GM10248 (cell line): Measurements from ENCODE around the gene MEIOC.

Source experiments
- CTCF ChIA-PET: fragments of 300-600 bp; sonication (Branson Sonifier 250); formaldehyde crosslinking; extraction: SDS; loops from one replicate; lab custom pipeline; 2021; ENCODE audit warnings: antibody characterized with exemption; lab: Yijun Ruan, JAX
- POLR2A ChIA-PET: fragments of 350-650 bp; sonication (Branson Sonifier 250); formaldehyde crosslinking; extraction: SDS; loops from one replicate; lab custom pipeline; 2020; ENCODE audit warnings: antibody characterized with exemption; lab: Yijun Ruan, JAX
- DNase-seq: peaks from one replicate; pipeline ENCODE4 v3.0.0; 2012; ENCODE audit errors: extremely low spot score
- CTCF ChIP-seq: IDR thresholded peaks from 2 replicates; pipeline ENCODE4 v1.5.1; 2012; ENCODE audit warnings: mild to moderate bottlenecking, low read depth; ENCODE audit errors: extremely low read depth, missing control alignments, control extremely low read depth

MEIOC gene

GRCh38 chr17:44655983-44656710, at the start of gene MEIOC:
MEIOC (plus strand) TSS chr17:44656468; CDS start chr17:44656614, 146 bp downstream.
- no peak for TF ChIP-seq CTCF
- POLR2A ChIA-PET = no interaction called here
- DNase-seq = peak; percentile 73
- CTCF ChIA-PET = interaction anchor here (1.2 to 1.7 kb wide), 2 partner anchors 12 to 13 kb away, joined by 3 read pairs; no protein-coding TSS in a partner anchor

- CTCF ChIA-PET = no interaction called here
- no peak for TF ChIP-seq CTCF
These were observed 49.6 kb upstream of the MEIOC start for GRCh38 chr17:44606658-44607057.

GRCh38 chr17:44607836-44608690, 48.2 kb upstream of the MEIOC start:
- CTCF ChIA-PET = interaction anchor here (1.6 kb wide), 1 partner anchor 74 kb away, joined by 3 read pairs; no protein-coding TSS in a partner anchor
- DNase-seq = no peak
- no peak for TF ChIP-seq CTCF
- POLR2A ChIA-PET = no interaction called here

More at GRCh38 chr17:44606658-44607057, 49.6 kb upstream of the MEIOC start:
- no peak for DNase-seq
- POLR2A ChIA-PET = no interaction called here

- POLR2A ChIA-PET = no interaction called here
- CTCF ChIA-PET = interaction anchor here (1.6 kb wide), 1 partner anchor 75 kb away, joined by 3 read pairs; no protein-coding TSS in a partner anchor
- no peak for TF ChIP-seq CTCF
- DNase-seq = no peak
These were observed 47.4 kb upstream of the MEIOC start for GRCh38 chr17:44608727-44609435.

- ChIA-PET CTCF (interaction anchor here (0.9 kb wide), 2 partner anchors 16 to 87 kb away, joined by 3 to 4 read pairs; no protein-coding TSS in a partner anchor), POLR2A (no interaction called here)
- no peak for DNase-seq
- no peak for TF ChIP-seq CTCF
These were observed 45.9 kb upstream of the MEIOC start for GRCh38 chr17:44610331-44610730.

- POLR2A ChIA-PET = no interaction called here
- no peak for TF ChIP-seq CTCF
- no peak for DNase-seq
- CTCF ChIA-PET = interaction anchor here (0.9 to 1.5 kb wide), 2 partner anchors 41 to 88 kb away, joined by 3 to 4 read pairs; no protein-coding TSS in a partner anchor
These were observed 45.4 kb upstream of the MEIOC start for GRCh38 chr17:44610871-44611270.
